ENCODE data around the gene LTBP1.

The LTBP1 gene

GRCh38 chr2:33264766-33265165, 318.0 kb downstream of the LTBP1 start:
- CTCF ChIA-PET: no interaction called here
- no peak for TF ChIP-seq CTCF (IDR thresholded peaks at IDR 0.05; ENCODE audit: insufficient read depth, low read length, missing control alignments)
- no peak for DNase-seq (ENCODE audit: low read depth, low spot score)

GRCh38 chr2:33265584-33266338, 319.0 kb downstream of the LTBP1 start:
- POLR2A ChIA-PET: no interaction called here
- H3K4me3 ChIP-seq (ENCODE audit: low read depth, low read length): no peak overlapping the region
- CTCF ChIA-PET: interaction anchor here (1.3 kb wide), 1 partner anchor 17 kb away, joined by 3 read pairs; no protein-coding TSS in a partner anchor
- no peak for DNase-seq (ENCODE audit: low read depth, low spot score)
- TF ChIP-seq CTCF (IDR thresholded peaks at IDR 0.05; ENCODE audit: insufficient read depth, low read length, missing control alignments): no peak

More at GRCh38 chr2:33264766-33265165, 318.0 kb downstream of the LTBP1 start:
- H3K4me3 ChIP-seq (ENCODE audit: low read depth, low read length): no peak overlapping the region
- POLR2A ChIA-PET: no interaction called here

- CTCF ChIA-PET: interaction anchor here (1.3 to 2.1 kb wide), 2 partner anchors 16 to 232 kb away, joined by 3 to 5 read pairs; no protein-coding TSS in a partner anchor
- no peak for DNase-seq (ENCODE audit: low read depth, low spot score)
- no peak overlapping the region for H3K4me3 ChIP-seq (ENCODE audit: low read depth, low read length)
- no peak for TF ChIP-seq CTCF (IDR thresholded peaks at IDR 0.05; ENCODE audit: insufficient read depth, low read length, missing control alignments)
- POLR2A ChIA-PET: no interaction called here
Measured at GRCh38 chr2:33266467-33266866, 319.7 kb downstream of the LTBP1 start.

- DNase-seq (ENCODE audit: low read depth, low spot score): no peak
- no peak overlapping the region for H3K4me3 ChIP-seq (ENCODE audit: low read depth, low read length)
- CTCF ChIA-PET: interaction anchor here (0.9 to 2.1 kb wide), 5 partner anchors 11 to 316 kb away, joined by 3 to 5 read pairs (median 3); no protein-coding TSS in a partner anchor
- POLR2A ChIA-PET: no interaction called here
- TF ChIP-seq CTCF (IDR thresholded peaks at IDR 0.05; ENCODE audit: insufficient read depth, low read length, missing control alignments): no peak
Measured at GRCh38 chr2:33267043-33267442, 320.3 kb downstream of the LTBP1 start.

- ChIA-PET CTCF (interaction anchor here (0.7 to 2.1 kb wide), 9 partner anchors 12 to 495 kb away, joined by 3 to 5 read pairs (median 4); no protein-coding TSS in a partner anchor), POLR2A (no interaction called here)
- no peak for TF ChIP-seq CTCF (IDR thresholded peaks at IDR 0.05; ENCODE audit: insufficient read depth, low read length, missing control alignments)
- DNase-seq (ENCODE audit: low read depth, low spot score): no peak
- H3K4me3 ChIP-seq (ENCODE audit: low read depth, low read length): no peak overlapping the region
Measured at GRCh38 chr2:33267756-33268155, 321.0 kb downstream of the LTBP1 start.

- H3K4me3 ChIP-seq (ENCODE audit: low read depth, low read length): no peak overlapping the region
- CTCF ChIA-PET: interaction anchor here (0.7 to 2.1 kb wide), 9 partner anchors 13 to 495 kb away, joined by 3 to 5 read pairs (median 4); no protein-coding TSS in a partner anchor
- TF ChIP-seq CTCF (IDR thresholded peaks at IDR 0.05; ENCODE audit: insufficient read depth, low read length, missing control alignments): no peak
- POLR2A ChIA-PET: no interaction called here
- DNase-seq (ENCODE audit: low read depth, low spot score): no peak
Measured at GRCh38 chr2:33268246-33268831, 321.6 kb downstream of the LTBP1 start.
